Activated CD4-positive, alpha-beta memory T cell treated with anti-CD3 and anti-CD28 coated beads for 36 hours (primary cell): Measurements from ENCODE around the gene GPS2. TPM values are rescaled to one million over a fixed set of nuclear protein-coding genes. Genes with fewer than 3 reads are reported as not detected.

ENCODE experiments used
- CTCF ChIA-PET: fragments of 350-600 bp; sonication (Branson Sonifier 250); formaldehyde crosslinking; loops from one replicate; lab custom pipeline; 2021; ENCODE audit warnings: antibody characterized with exemption, inconsistent platforms; lab: Charles Lee
- POLR2A ChIA-PET: fragments of 350-600 bp; sonication (Branson Sonifier 250); formaldehyde crosslinking; loops from one replicate; lab custom pipeline; 2021; ENCODE audit warnings: antibody characterized with exemption; lab: Charles Lee
- DNase-seq: peaks from one replicate; pipeline ENCODE4 v3.0.0-alpha.2; 2020
- H3K27ac Mint-ChIP-seq: one replicate; pipeline ENCODE4 v1.8.0; 2021; ENCODE audit warnings: mixed read lengths
- H3K27me3 Mint-ChIP-seq: one replicate; pipeline ENCODE4 v1.8.0; 2021; ENCODE audit warnings: mixed read lengths
- H3K36me3 Mint-ChIP-seq: one replicate; pipeline ENCODE4 v1.8.0; 2021; ENCODE audit warnings: mixed read lengths
- H3K4me1 Mint-ChIP-seq: one replicate; pipeline ENCODE4 v1.8.0; 2021; ENCODE audit warnings: low read depth, mixed read lengths
- H3K4me3 Mint-ChIP-seq: one replicate; pipeline ENCODE4 v1.8.0; 2021; ENCODE audit warnings: mild to moderate bottlenecking, mixed read lengths
- H3K9me3 Mint-ChIP-seq: one replicate; pipeline ENCODE4 v1.8.0; 2021; ENCODE audit warnings: mixed read lengths
- intact Hi-C: fragments of 100-400 bp; cut with micrococcal nuclease; formaldehyde crosslinking; loops from one replicate; pipeline ENCODE4 v1.15.1; 2023
- total RNA-seq, 2 experiments: library from RNA; stranded (reverse); gene quantifications; one replicate each; pipeline ENCODE4 v1.2.3, GENCODE V29; 2021

Gene GPS2, protein sequence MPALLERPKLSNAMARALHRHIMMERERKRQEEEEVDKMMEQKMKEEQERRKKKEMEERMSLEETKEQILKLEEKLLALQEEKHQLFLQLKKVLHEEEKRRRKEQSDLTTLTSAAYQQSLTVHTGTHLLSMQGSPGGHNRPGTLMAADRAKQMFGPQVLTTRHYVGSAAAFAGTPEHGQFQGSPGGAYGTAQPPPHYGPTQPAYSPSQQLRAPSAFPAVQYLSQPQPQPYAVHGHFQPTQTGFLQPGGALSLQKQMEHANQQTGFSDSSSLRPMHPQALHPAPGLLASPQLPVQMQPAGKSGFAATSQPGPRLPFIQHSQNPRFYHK
- 10 to 100 TPM; 34.9 to 38.7 TPM for total RNA-seq

DNA sequence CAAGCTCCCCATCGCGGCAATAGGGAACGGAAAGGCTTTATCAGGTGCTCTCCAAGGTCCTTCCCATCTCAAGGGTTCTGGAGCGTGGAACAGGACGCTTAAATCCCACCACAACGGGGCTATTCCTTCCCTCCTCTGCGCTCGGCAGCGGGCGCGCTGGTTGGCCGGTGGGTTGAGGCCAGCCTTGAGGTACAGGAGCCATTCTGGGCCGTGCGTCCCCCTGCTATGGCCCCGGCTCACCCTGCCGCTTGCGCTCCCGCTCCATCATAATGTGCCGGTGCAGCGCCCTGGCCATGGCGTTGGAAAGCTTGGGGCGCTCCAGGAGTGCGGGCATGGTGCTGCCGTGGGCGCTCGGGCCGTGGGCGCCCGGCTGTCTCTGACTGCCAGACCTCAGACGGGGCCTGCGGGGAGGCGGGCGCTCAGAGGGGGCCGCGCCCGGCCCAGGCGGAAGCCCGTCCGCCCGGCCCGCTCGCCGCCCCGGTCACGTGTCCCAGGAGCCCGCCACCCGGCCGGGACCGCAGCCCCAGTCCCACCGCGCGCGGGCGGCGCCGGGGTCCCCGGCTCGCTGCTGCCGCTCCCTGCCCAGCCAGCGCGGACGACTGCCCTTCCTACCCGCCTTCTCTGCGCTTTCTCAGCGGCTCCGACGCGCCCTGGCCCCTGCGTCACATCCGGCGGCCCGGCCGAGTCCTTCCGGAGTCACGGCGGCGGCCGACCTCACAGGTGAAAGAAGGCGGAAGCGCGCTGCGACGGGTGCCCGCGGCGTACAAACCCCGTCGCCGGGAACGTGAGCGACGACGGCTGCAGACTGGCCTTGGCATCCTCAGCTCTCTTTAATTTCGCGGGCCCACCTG is at the start of gene GPS2:
Gene GPS2, minus strand, starts transcription at position 642 of the 851 bp plus-strand sequence. Its CDS starts 308 bp downstream, at position 334.
- ChIA-PET CTCF (interaction anchor here (0.9 to 2.6 kb wide), 5 partner anchors 10 to 121 kb away, joined by 3 to 7 read pairs (median 5); partner anchors contain the start of gene NEURL4), POLR2A (interaction anchor here (0.9 to 2.3 kb wide), 6 partner anchors 21 to 169 kb away, joined by 3 to 19 read pairs (median 3); partner anchors contain the start of genes ACAP1, DVL2, PHF23 and POLR2A)
- DNase-seq = peak; percentile 96
- Mint-ChIP-seq H3K27ac (peak within 1 kb of the TSS; percentile 88), H3K4me3 (peak within 1 kb of the TSS; percentile 87), H3K4me1 (peaks cover 51% of the 10 kb centered on the region), H3K9me3 (no peaks in the 10 kb centered on the region), H3K36me3 (peaks cover 46% of the 10 kb centered on the region), H3K27me3 (no peaks in the 10 kb centered on the region)
- intact Hi-C loops = loop anchor here (1.0 to 2.0 kb wide), 2 partner anchors 14 to 36 kb away; partner anchors contain the start of gene NEURL4

DNA sequence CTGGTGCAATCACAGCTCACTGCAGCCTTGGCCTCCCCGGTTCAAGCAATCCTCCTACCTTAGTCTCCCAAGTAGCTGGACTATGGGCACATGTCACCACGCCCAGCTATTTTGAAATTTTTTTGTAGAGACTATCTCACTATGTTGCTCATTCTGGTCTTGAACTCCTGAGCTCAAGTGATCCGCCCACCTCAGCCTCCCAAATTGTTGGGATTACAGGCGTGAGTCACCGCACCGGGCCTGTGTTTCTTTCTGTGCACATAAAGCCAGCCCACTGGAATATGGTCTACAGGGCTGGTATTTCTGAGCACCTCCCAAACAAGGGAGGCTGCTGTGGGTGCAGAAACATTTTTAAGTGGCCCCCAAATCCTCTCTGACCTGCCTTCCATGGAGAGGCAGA is 48.2 kb upstream of the GPS2 start:
- no peaks in the 10 kb centered on the region for H3K36me3 Mint-ChIP-seq
- no peaks in the 10 kb centered on the region for H3K4me1 Mint-ChIP-seq
- no peak for DNase-seq
- no peak overlapping the region for H3K27ac Mint-ChIP-seq
- CTCF ChIA-PET = interaction anchor here (0.8 to 1.3 kb wide), 2 partner anchors 73 to 197 kb away, joined by 3 read pairs; no protein-coding TSS in a partner anchor
- no peaks in the 10 kb centered on the region for H3K27me3 Mint-ChIP-seq
- no peaks in the 10 kb centered on the region for H3K9me3 Mint-ChIP-seq
- no peak overlapping the region for H3K4me3 Mint-ChIP-seq
- POLR2A ChIA-PET = no interaction called here
- intact Hi-C loops = no loop called here

DNA sequence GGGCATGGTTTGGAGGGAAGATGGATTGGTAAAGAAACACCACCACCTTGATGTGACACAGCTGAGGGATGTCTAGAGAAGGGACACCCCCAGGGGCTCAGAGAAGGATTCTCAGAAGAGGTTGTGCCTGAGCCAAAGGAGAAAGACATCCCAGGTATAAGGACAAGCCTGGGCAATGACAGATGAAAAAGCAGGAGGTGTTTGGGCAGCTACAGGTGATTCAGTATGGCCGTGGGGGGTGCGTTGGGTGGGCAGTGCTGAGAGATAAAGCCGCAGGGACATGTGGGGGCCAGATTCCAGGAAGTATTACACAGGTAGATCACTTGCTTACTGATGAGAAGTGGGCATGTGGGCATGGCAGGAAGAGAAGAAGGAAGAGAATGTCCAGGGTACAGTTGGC is 46.7 kb upstream of the GPS2 start:
- no peaks in the 10 kb centered on the region for H3K27me3 Mint-ChIP-seq
- H3K27ac Mint-ChIP-seq = no peak overlapping the region
- H3K4me3 Mint-ChIP-seq = no peak overlapping the region
- no peaks in the 10 kb centered on the region for H3K36me3 Mint-ChIP-seq
- ChIA-PET CTCF (interaction anchor here (0.6 to 1.4 kb wide), 4 partner anchors 8 to 161 kb away, joined by 3 read pairs; no protein-coding TSS in a partner anchor), POLR2A (no interaction called here)
- H3K4me1 Mint-ChIP-seq = no peaks in the 10 kb centered on the region
- DNase-seq = no peak
- intact Hi-C loops = no loop called here
- H3K9me3 Mint-ChIP-seq = no peaks in the 10 kb centered on the region

DNA sequence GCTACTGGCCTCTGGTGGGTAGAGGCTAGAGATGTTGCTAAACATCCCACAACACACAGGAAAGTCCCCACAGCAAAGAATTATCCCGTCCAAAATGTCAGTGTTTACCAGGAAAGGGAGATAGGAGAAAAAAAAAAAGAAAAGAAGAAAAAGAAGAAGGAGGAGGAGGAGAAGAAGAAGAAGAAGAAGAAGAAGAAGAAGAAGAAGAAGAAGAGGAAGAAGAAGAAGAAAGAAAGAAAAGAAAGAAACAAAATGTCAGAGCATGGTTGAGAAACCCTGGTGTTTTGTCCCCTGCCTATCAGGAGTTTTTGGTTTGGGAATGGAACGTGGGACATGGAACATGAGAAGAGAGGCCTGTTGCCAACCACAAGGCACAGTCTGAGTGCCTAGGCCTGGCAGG is 42.2 kb upstream of the GPS2 start:
- POLR2A ChIA-PET = no interaction called here
- peaks cover 19% of the 10 kb centered on the region for H3K4me1 Mint-ChIP-seq
- intact Hi-C loops = loop anchor here (2.0 kb wide), 2 partner anchors 77 to 203 kb away; partner anchors contain the start of genes SENP3 and TMEM102
- H3K9me3 Mint-ChIP-seq = no peaks in the 10 kb centered on the region
- peaks cover 4% of the 10 kb centered on the region for H3K36me3 Mint-ChIP-seq
- no peak overlapping the region for H3K4me3 Mint-ChIP-seq
- DNase-seq = no peak
- CTCF ChIA-PET = interaction anchor here (0.7 to 3.6 kb wide), 4 partner anchors 56 to 157 kb away, joined by 3 to 19 read pairs (median 4); partner anchors contain the start of genes ELP5 and SPEM2
- no peak overlapping the region for H3K27ac Mint-ChIP-seq
- no peaks in the 10 kb centered on the region for H3K27me3 Mint-ChIP-seq

DNA sequence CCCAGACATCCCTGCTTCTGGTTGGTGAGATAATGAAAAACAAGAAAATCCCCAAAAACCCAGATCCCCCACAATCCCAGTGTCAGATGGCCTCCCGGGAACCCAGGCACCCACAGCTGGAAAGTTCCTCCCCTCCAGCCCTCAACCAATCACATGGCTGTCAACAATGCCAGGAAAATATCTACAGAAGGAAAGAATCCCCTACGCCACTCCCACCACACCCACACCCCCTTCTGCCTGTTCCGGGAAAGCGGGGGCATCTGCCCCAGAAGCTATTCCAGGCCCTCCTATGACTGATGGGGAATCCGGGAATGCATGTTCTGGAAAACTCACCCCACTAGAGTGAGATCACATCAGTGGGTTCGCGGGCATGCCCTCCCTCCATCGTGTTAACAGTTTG is 41.6 kb upstream of the GPS2 start:
- H3K27ac Mint-ChIP-seq = no peak overlapping the region
- intact Hi-C loops = loop anchor here (2.0 kb wide), 2 partner anchors 78 to 204 kb away; partner anchors contain the start of genes SENP3 and TMEM102
- peaks cover 21% of the 10 kb centered on the region for H3K4me1 Mint-ChIP-seq
- no peak overlapping the region for H3K4me3 Mint-ChIP-seq
- DNase-seq = no peak
- no peaks in the 10 kb centered on the region for H3K9me3 Mint-ChIP-seq
- ChIA-PET CTCF (interaction anchor here (1.0 to 4.0 kb wide), 19 partner anchors 11 to 238 kb away, joined by 3 to 71 read pairs (median 7); partner anchors contain the start of genes ACAP1, CHRNB1, FGF11 and NEURL4), POLR2A (no interaction called here)
- H3K36me3 Mint-ChIP-seq = peaks cover 5% of the 10 kb centered on the region
- no peaks in the 10 kb centered on the region for H3K27me3 Mint-ChIP-seq

DNA sequence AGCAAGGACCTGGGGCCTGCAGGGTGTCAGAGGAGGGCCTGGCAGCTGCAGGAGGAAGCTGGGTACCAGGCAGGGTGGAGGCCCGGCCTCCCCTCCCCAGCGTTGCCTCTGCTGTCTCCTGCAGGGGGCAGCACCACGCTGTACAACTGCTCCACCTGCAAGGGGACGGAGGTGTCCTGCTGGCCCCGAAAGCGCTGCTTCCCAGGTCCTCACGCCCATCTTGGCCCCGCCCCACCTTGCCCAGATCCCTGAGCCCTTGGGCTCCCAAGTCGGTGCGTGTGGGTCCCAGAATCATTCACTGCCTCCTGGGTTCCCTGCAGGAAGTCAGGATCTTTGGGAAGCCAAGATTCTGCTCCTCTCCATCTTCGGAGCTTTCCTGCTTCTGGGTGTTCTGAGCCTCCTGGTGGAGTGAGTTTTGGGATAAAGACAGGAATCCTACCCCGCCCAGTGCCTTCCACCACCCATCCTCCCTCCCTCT is 41.0 kb upstream of the GPS2 start:
- no peak overlapping the region for H3K27ac Mint-ChIP-seq
- CTCF ChIA-PET = interaction anchor here (0.6 to 4.0 kb wide), 58 partner anchors 10 to 332 kb away, joined by 3 to 71 read pairs (median 4); partner anchors contain the start of genes ACAP1, CHRNB1, FGF11 and GPS2
- POLR2A ChIA-PET = interaction anchor here (0.7 to 1.1 kb wide), 4 partner anchors 19 to 331 kb away, joined by 3 to 4 read pairs (median 4); partner anchors contain the start of gene TP53

DNA sequence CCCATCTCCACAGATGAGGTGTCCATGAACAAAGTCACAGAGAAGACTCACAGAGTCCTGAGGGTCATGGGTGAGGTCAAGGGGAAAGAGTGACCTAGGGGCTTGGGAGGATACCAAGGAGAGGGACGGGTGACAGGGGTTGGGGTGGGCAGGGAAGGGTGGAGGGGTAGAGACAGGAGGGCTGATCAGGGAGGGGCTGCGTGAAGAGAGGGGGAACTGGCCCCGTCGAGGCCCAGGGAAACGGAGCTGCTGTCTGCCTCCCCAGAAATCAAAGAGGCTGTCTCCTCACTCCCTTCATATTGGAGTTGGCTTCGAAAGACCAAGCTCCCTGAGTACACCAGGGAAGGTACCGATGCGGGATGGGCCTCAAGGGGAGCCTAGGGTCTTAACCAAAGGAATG is 40.4 kb upstream of the GPS2 start:
- Mint-ChIP-seq H3K4me3 (no peak overlapping the region), H3K27ac (no peak overlapping the region), H3K27me3 (no peaks in the 10 kb centered on the region), H3K4me1 (peaks cover 29% of the 10 kb centered on the region), H3K36me3 (peaks cover 11% of the 10 kb centered on the region), H3K9me3 (no peaks in the 10 kb centered on the region)
- intact Hi-C loops = no loop called here
- DNase-seq = no peak
- ChIA-PET CTCF (interaction anchor here (0.6 to 4.0 kb wide), 56 partner anchors 9 to 333 kb away, joined by 3 to 71 read pairs (median 4); partner anchors contain the start of genes ACAP1, FGF11, GPS2 and MPDU1), POLR2A (interaction anchor here (0.7 to 2.1 kb wide), 5 partner anchors 18 to 331 kb away, joined by 3 to 7 read pairs (median 4); partner anchors contain the start of genes ACAP1 and TP53)

More for the DNA sequence above, 41.0 kb upstream of the GPS2 start:
- H3K4me1 Mint-ChIP-seq = peaks cover 24% of the 10 kb centered on the region
- peaks cover 8% of the 10 kb centered on the region for H3K36me3 Mint-ChIP-seq
- no peaks in the 10 kb centered on the region for H3K9me3 Mint-ChIP-seq
- no peaks in the 10 kb centered on the region for H3K27me3 Mint-ChIP-seq
- intact Hi-C loops = loop anchor here (2.0 kb wide), 2 partner anchors 79 to 205 kb away; partner anchors contain the start of genes SENP3 and TMEM102
- no peak overlapping the region for H3K4me3 Mint-ChIP-seq
- peak; percentile 92 for DNase-seq

DNA sequence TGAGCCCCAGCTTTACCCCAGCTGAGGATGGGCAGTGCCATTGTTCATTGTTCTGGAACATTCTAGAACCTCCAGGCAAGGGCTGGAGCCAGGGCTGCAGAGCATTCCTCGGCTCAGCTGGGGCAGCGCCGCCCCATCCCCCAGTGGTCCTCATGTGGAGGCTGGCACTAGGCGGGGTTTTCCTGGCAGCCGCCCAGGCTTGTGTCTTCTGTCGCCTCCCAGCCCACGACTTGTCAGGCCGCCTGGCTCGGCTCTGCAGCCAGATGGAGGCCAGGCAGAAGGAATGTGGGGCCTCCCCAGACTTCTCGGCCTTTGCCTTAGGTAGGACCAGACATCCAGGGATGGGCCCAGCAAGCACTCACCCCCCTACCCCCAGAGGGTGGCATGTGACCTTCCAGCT is 39.9 kb upstream of the GPS2 start, which contains the start of gene TMEM95:
Gene TMEM95, plus strand, starts transcription at position 104 of the 400 bp plus-strand sequence. Its CDS starts 49 bp downstream, at position 153.
- peaks cover 34% of the 10 kb centered on the region for H3K4me1 Mint-ChIP-seq
- ChIA-PET CTCF (interaction anchor here (0.8 to 4.0 kb wide), 29 partner anchors 10 to 333 kb away, joined by 3 to 71 read pairs (median 5); partner anchors contain the start of genes ACAP1, GPS2, NEURL4 and PLSCR3), POLR2A (interaction anchor here (0.7 to 2.1 kb wide), 4 partner anchors 18 to 206 kb away, joined by 3 to 7 read pairs (median 4); partner anchors contain the start of gene ACAP1)
- H3K9me3 Mint-ChIP-seq = no peaks in the 10 kb centered on the region
- H3K36me3 Mint-ChIP-seq = peaks cover 14% of the 10 kb centered on the region
- no peak within 1 kb of the TSS for H3K4me3 Mint-ChIP-seq
- no peak within 1 kb of the TSS for H3K27ac Mint-ChIP-seq
- no peaks in the 10 kb centered on the region for H3K27me3 Mint-ChIP-seq
- DNase-seq = no peak
- intact Hi-C loops = no loop called here

DNA sequence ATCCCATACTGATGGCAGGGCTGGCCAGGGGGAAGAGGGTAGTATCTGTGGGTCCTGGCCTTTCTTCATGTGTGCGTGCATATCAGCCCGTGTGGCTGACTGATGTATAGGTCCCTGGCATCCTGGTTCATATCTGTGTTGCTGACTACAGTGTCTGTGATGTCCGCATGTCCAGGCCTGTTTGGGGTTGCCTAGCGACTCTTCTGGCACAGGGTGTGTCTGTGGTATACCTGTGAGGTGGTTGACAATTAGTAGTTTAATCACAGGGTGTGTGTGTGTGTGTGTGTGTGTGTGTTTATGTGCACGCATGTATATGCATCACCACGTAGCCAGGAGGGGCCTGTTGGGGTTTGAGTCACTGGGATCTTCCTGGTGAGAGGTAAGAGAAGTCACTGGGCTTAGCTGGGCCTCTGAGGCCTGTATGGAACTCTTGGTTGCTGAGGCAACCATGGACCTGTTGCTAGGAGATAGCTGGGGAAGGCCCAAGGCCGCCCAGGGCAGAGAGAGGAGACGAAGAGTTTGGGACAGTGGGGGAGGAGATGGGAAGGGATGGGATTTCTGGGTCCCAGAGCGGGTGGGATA is 39.2 kb upstream of the GPS2 start:
- H3K4me3 Mint-ChIP-seq = no peak overlapping the region
- H3K36me3 Mint-ChIP-seq = peaks cover 19% of the 10 kb centered on the region
- ChIA-PET POLR2A (interaction anchor here (1.0 to 2.1 kb wide), 3 partner anchors 18 to 83 kb away, joined by 3 to 7 read pairs (median 3); partner anchors contain the start of genes ACAP1 and TMEM256), CTCF (interaction anchor here (0.8 to 4.0 kb wide), 7 partner anchors 8 to 160 kb away, joined by 3 to 71 read pairs (median 3); partner anchors contain the start of gene TMEM102)
- H3K27ac Mint-ChIP-seq = no peak overlapping the region
- H3K27me3 Mint-ChIP-seq = no peaks in the 10 kb centered on the region
- no peaks in the 10 kb centered on the region for H3K9me3 Mint-ChIP-seq
- peak; percentile 70 for DNase-seq
- intact Hi-C loops = loop anchor here (5.0 kb wide), 2 partner anchors 103 to 128 kb away; partner anchors contain the start of genes POLR2A and SLC35G6
- peaks cover 39% of the 10 kb centered on the region for H3K4me1 Mint-ChIP-seq

DNA sequence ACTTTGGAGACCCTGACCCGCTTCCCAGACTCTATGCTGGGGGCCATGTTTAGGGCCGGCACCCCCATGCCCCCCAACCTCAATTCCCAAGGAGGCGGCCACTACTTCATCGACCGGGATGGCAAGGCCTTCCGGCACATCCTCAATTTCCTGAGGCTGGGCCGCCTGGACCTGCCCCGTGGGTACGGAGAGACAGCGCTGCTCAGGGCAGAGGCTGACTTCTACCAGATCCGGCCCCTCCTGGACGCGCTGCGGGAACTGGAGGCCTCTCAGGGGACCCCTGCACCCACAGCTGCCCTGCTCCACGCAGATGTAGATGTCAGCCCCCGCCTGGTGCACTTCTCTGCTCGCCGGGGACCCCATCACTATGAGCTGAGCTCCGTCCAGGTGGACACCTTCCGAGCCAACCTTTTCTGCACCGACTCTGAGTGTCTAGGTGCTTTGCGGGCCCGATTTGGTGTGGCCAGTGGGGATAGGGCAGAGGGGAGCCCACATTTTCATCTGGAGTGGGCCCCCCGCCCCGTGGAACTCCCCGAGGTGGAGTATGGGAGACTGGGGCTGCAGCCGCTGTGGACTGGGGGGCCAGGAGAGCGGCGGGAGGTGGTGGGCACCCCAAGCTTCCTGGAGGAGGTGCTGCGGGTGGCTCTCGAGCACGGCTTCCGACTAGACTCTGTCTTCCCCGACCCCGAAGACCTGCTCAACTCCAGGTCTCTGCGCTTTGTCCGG is 37.9 kb upstream of the GPS2 start:
- H3K27ac Mint-ChIP-seq = peak overlapping the region; percentile 65
- peak overlapping the region; percentile 74 for H3K4me3 Mint-ChIP-seq
- ChIA-PET CTCF (interaction anchor here (0.8 to 4.0 kb wide), 4 partner anchors 9 to 231 kb away, joined by 3 to 71 read pairs (median 4); partner anchors contain the start of genes MPDU1 and TMEM102), POLR2A (interaction anchor here (1.2 kb wide), 1 partner anchor 51 kb away, joined by 3 read pairs; the partner anchor contains the start of gene TMEM256)
- no peaks in the 10 kb centered on the region for H3K27me3 Mint-ChIP-seq
- no peak for DNase-seq
- intact Hi-C loops = loop anchor here (1.0 to 5.0 kb wide), 3 partner anchors 73 to 129 kb away; partner anchors contain the start of genes POLR2A and SLC35G6
- no peaks in the 10 kb centered on the region for H3K9me3 Mint-ChIP-seq
- H3K4me1 Mint-ChIP-seq = peaks cover 39% of the 10 kb centered on the region
- H3K36me3 Mint-ChIP-seq = peaks cover 19% of the 10 kb centered on the region
